Vein endothelial cell (primary cell): Measurements from ENCODE around the gene C5orf52. TPM values are rescaled to one million over a fixed set of nuclear protein-coding genes. Genes with fewer than 3 reads are reported as not detected.

ENCODE experiments used
- total RNA-seq: library from RNA; depleted of rRNA; stranded (reverse); fragments of >200 nt; gene quantifications from 2 replicates; pipeline ENCODE4 v1.2.3, GENCODE V29; 2012

Gene C5orf52
- total RNA-seq: not detected in 2 replicates

GRCh38 chr5:157670662-157671591, at the start of gene C5orf52:
TSS of gene C5orf52 (plus strand) at chr5:157671533. CDS start at chr5:157671615, 82 bp downstream.

GRCh38 chr5:157652377-157652692, 19.0 kb upstream of the C5orf52 start, which contains the start of gene SOX30:
TSS of gene SOX30 (minus strand) at chr5:157652438. CDS start at chr5:157652078, 360 bp downstream.

Other genes starting within 250 kb of the C5orf52 start
- gene NIPAL4, start 211.3 kb upstream of the C5orf52 start, total RNA-seq: not detected in 2 replicates
- 35.9 and 60.1 TPM in 2 replicates for gene ADAM19, start 95.8 kb upstream of the C5orf52 start, total RNA-seq
- not detected in 2 replicates for gene SOX30, start 19.1 kb upstream of the C5orf52 start, total RNA-seq
- 8.8 and 9.1 TPM in 2 replicates for gene THG1L, start 59.9 kb downstream of the C5orf52 start, total RNA-seq
- 8.2 and 8.5 TPM in 2 replicates for gene LSM11, start 72.2 kb downstream of the C5orf52 start, total RNA-seq
- 90.5 and 98.6 TPM in 2 replicates for gene CLINT1, start 187.6 kb downstream of the C5orf52 start, total RNA-seq